ENCODE measurements around the gene THOC6.
A peak's percentile ranks its signal among the peaks of the same experiment; 100 is the strongest.

- TF ChIP-seq, protein P1, sequence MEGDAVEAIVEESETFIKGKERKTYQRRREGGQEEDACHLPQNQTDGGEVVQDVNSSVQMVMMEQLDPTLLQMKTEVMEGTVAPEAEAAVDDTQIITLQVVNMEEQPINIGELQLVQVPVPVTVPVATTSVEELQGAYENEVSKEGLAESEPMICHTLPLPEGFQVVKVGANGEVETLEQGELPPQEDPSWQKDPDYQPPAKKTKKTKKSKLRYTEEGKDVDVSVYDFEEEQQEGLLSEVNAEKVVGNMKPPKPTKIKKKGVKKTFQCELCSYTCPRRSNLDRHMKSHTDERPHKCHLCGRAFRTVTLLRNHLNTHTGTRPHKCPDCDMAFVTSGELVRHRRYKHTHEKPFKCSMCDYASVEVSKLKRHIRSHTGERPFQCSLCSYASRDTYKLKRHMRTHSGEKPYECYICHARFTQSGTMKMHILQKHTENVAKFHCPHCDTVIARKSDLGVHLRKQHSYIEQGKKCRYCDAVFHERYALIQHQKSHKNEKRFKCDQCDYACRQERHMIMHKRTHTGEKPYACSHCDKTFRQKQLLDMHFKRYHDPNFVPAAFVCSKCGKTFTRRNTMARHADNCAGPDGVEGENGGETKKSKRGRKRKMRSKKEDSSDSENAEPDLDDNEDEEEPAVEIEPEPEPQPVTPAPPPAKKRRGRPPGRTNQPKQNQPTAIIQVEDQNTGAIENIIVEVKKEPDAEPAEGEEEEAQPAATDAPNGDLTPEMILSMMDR (IDR thresholded peaks at IDR 0.05), result no peak
- TF ChIP-seq POLR2AphosphoS5 (IDR thresholded peaks at IDR 0.05; ENCODE audit: low read depth, low read length) (peak; percentile 63), SIN3A (IDR thresholded peaks at IDR 0.05; ENCODE audit: borderline replicate concordance, insufficient read depth, low read depth, low read length) (no peak; the same call in 1 of the 2 replicates), TCF7L2 (IDR thresholded peaks at IDR 0.05; ENCODE audit: low read depth, low read length) (peak; percentile 21; the same call in 1 of the 2 replicates)
- TF ChIP-seq, protein P2, sequence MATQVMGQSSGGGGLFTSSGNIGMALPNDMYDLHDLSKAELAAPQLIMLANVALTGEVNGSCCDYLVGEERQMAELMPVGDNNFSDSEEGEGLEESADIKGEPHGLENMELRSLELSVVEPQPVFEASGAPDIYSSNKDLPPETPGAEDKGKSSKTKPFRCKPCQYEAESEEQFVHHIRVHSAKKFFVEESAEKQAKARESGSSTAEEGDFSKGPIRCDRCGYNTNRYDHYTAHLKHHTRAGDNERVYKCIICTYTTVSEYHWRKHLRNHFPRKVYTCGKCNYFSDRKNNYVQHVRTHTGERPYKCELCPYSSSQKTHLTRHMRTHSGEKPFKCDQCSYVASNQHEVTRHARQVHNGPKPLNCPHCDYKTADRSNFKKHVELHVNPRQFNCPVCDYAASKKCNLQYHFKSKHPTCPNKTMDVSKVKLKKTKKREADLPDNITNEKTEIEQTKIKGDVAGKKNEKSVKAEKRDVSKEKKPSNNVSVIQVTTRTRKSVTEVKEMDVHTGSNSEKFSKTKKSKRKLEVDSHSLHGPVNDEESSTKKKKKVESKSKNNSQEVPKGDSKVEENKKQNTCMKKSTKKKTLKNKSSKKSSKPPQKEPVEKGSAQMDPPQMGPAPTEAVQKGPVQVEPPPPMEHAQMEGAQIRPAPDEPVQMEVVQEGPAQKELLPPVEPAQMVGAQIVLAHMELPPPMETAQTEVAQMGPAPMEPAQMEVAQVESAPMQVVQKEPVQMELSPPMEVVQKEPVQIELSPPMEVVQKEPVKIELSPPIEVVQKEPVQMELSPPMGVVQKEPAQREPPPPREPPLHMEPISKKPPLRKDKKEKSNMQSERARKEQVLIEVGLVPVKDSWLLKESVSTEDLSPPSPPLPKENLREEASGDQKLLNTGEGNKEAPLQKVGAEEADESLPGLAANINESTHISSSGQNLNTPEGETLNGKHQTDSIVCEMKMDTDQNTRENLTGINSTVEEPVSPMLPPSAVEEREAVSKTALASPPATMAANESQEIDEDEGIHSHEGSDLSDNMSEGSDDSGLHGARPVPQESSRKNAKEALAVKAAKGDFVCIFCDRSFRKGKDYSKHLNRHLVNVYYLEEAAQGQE (IDR thresholded peaks at IDR 0.05; ENCODE audit: insufficient read depth in 1 of 2, low read depth in 2 of 2, low read length in 1 of 2), result 0 out of 4 replicates have a peak, but pooled peaks of 1 of the 2 experiments have one; percentile 42
Observed at GRCh38 chr16:3020247-3020603, 3.6 kb upstream of the THOC6 start, which contains the start of gene TNFRSF12A.
